Endodermal cell (in vitro differentiated cells): ENCODE measurements around the gene QKI. TPM values are rescaled to one million over a fixed set of nuclear protein-coding genes. Genes with fewer than 3 reads are reported as not detected.

Experiments used
- DNase-seq: peaks from one replicate; pipeline ENCODE4 v3.0.0-alpha.2; 2017
- H3K27ac ChIP-seq: 2 replicates; pipeline ENCODE4 v1.5.1; 2013; ENCODE audit warnings: mild to moderate bottlenecking, low read depth, low read length, moderate library complexity
- H3K27me3 ChIP-seq: 2 replicates; pipeline ENCODE4 v1.6.1; 2013; ENCODE audit warnings: mild to moderate bottlenecking, low read length, moderate library complexity; ENCODE audit not compliant: insufficient read depth, control insufficient read depth, poor library complexity, severe bottlenecking
- H3K36me3 ChIP-seq: 2 replicates; pipeline ENCODE4 v1.7.0; 2013; ENCODE audit warnings: mild to moderate bottlenecking, low read length, moderate library complexity; ENCODE audit not compliant: control insufficient read depth, insufficient read depth
- H3K4me1 ChIP-seq: one replicate; pipeline ENCODE4 v1.7.0; 2013; ENCODE audit warnings: low read length; ENCODE audit not compliant: control insufficient read depth, insufficient read depth
- H3K4me3 ChIP-seq: 2 replicates; pipeline ENCODE4 v1.5.1; 2013; ENCODE audit warnings: mild to moderate bottlenecking, low read length, moderate library complexity
- H3K9ac ChIP-seq: 2 replicates; pipeline ENCODE4 v1.6.1; 2013; ENCODE audit warnings: mild to moderate bottlenecking, low read length, moderate library complexity; ENCODE audit not compliant: poor library complexity, severe bottlenecking; ENCODE audit errors: extremely low read depth
- H3K9me3 ChIP-seq: 2 replicates; pipeline ENCODE4 v1.6.1; 2013; ENCODE audit warnings: mild to moderate bottlenecking, low read length, moderate library complexity; ENCODE audit not compliant: control insufficient read depth
- H3K27ac Mint-ChIP-seq: 2 replicates; pipeline ENCODE4 v1.8.0; 2020; ENCODE audit warnings: mixed read lengths
- H3K27me3 Mint-ChIP-seq: 2 replicates; pipeline ENCODE4 v1.8.0; 2021; ENCODE audit warnings: mild to moderate bottlenecking, mixed read lengths; ENCODE audit not compliant: insufficient read depth
- H3K36me3 Mint-ChIP-seq: 2 replicates; pipeline ENCODE4 v1.8.0; 2020; ENCODE audit warnings: low read depth, mixed read lengths
- H3K4me1 Mint-ChIP-seq: 2 replicates; pipeline ENCODE4 v1.8.0; 2020; ENCODE audit warnings: mixed read lengths
- H3K4me3 Mint-ChIP-seq: 2 replicates; pipeline ENCODE4 v1.8.0; 2020; ENCODE audit warnings: mild to moderate bottlenecking, moderate library complexity, mixed read lengths
- H3K9me3 Mint-ChIP-seq: 2 replicates; pipeline ENCODE4 v1.8.0; 2020; ENCODE audit warnings: mild to moderate bottlenecking, mixed read lengths
- WGBS, 2 experiments: methylation state at CpG; one replicate each; pipeline versions ENCODE4 v1.1.5 to v1.1.7; 2013; ENCODE audit warnings: missing lambda C conversion rate in 2 of 2, mixed read lengths in 1 of 2; ENCODE audit not compliant: insufficient coverage in 1 of 2, insufficient read length in 1 of 2; 5-methylcytosine and 5-hydroxymethylcytosine counted together
- total RNA-seq, 2 donors: library from RNA; stranded (reverse); fragmentation: NEBNext Ultra II Directional in 1 of 2; extraction: Animal tissue kit (Norgen Biotek cat#: 25700) in 1 of 2; gene quantifications; 2 replicates in 1 of 2; 3 replicates in 1 of 2; pipeline ENCODE4 v1.2.1, GENCODE V29; 2021
- TF ChIP-seq, protein P1 (sequence below): fragments of 200-600 bp; sonication (generic); conservative IDR thresholded peaks from 2 replicates; pipeline ENCODE4 v1.5.0; 2021; ENCODE audit warnings: antibody characterized with exemption, mild to moderate bottlenecking

Gene QKI
- total RNA-seq, 2 donors from 2014 or later: 93.3 to 107 TPM

DNA sequence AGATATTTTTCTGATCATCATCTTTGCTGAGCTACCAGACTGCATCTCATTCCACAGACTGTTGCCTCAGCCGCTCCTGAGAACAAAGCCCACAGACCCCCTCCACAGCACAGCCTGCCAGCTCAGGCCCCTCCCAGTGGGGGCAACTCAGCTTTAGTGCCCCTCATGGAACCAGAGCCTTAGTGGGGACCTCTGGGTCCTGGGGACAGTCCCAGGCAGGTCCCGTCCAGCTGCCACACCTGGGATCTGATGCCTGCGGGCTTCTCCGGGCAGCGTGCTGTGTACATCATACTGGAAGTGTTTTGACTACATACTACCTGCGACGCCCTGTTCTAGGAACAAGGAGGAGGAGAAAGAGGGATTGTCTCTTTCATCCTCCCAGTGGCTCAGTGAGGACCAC is 38.3 kb upstream of the QKI start:
- Mint-ChIP-seq H3K27ac (no peak overlapping the region), H3K36me3 (no peaks in the 10 kb centered on the region), H3K9me3 (no peaks in the 10 kb centered on the region), H3K4me1 (no peaks in the 10 kb centered on the region), H3K27me3 (no peaks in the 10 kb centered on the region), H3K4me3 (no peak overlapping the region)
- no peak for DNase-seq
- Histone ChIP-seq H3K9ac (no peak overlapping the region), H3K4me1 (no peaks in the 10 kb centered on the region), H3K9me3 (no peaks in the 10 kb centered on the region), H3K36me3 (no peaks in the 10 kb centered on the region), H3K27me3 (no peaks in the 10 kb centered on the region), H3K4me3 (no peak overlapping the region), H3K27ac (no peak overlapping the region)
- WGBS, 2 experiments: 90 to 95% methylated on average over 3 to 7 of the region's 7 CpGs
- TF ChIP-seq, protein P1, sequence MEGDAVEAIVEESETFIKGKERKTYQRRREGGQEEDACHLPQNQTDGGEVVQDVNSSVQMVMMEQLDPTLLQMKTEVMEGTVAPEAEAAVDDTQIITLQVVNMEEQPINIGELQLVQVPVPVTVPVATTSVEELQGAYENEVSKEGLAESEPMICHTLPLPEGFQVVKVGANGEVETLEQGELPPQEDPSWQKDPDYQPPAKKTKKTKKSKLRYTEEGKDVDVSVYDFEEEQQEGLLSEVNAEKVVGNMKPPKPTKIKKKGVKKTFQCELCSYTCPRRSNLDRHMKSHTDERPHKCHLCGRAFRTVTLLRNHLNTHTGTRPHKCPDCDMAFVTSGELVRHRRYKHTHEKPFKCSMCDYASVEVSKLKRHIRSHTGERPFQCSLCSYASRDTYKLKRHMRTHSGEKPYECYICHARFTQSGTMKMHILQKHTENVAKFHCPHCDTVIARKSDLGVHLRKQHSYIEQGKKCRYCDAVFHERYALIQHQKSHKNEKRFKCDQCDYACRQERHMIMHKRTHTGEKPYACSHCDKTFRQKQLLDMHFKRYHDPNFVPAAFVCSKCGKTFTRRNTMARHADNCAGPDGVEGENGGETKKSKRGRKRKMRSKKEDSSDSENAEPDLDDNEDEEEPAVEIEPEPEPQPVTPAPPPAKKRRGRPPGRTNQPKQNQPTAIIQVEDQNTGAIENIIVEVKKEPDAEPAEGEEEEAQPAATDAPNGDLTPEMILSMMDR: no peak

DNA sequence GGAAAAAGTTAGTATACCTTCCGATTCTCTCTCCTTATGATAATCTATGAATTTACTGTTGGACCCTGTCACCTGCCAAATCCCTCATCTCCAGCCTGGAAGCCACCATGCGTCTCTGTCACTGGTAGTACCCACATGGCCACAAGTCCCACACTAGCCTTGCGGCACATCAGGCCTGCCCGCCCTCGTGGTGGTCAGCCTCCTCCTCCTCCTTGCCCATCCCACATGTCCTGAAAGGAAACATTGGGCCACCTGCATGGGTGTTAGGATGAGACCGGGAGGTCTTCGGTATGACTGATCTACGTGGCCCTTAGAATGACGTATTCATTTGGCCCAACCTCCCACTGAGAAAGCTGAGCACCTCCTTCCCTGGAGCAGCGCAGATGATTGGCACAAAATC is 37.0 kb upstream of the QKI start:
- WGBS, 2 experiments: 88 to 92% methylated on average over 5 to 10 of the region's 10 CpGs
- Mint-ChIP-seq H3K9me3 (no peaks in the 10 kb centered on the region), H3K4me1 (no peaks in the 10 kb centered on the region), H3K27ac (no peak overlapping the region), H3K27me3 (no peaks in the 10 kb centered on the region), H3K36me3 (no peaks in the 10 kb centered on the region), H3K4me3 (no peak overlapping the region)
- Histone ChIP-seq H3K27ac (no peak overlapping the region), H3K9me3 (no peaks in the 10 kb centered on the region), H3K9ac (no peak overlapping the region), H3K27me3 (no peaks in the 10 kb centered on the region), H3K4me1 (no peaks in the 10 kb centered on the region), H3K36me3 (no peaks in the 10 kb centered on the region), H3K4me3 (no peak overlapping the region)
- no peak for DNase-seq
- TF ChIP-seq, protein P1: no peak

DNA sequence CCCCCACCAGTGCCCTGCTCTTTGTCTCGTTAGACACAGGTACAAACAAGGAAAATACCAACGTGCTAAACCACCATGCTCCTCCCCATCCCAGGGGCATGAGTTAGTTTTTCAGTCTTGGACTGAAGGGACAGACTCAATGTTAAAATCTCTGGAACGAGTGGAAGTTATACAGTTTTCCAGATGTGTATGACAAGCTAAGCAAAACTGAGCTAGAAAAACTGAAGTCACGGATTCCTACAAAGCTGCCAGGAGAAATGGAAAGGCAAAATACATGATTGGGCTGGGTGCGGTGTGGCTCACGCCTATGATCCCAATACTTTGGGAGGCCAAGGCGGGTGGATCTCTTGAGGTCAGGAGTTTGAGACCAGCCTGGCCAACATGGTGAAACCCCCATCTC is 34.3 kb upstream of the QKI start:
- WGBS, 2 experiments: 89 to 96% methylated on average over 4 to 7 of the region's 7 CpGs
- no peak overlapping the region for H3K4me3 Mint-ChIP-seq

More for the DNA sequence above, 34.3 kb upstream of the QKI start:
- TF ChIP-seq, protein P1: no peak
- H3K4me3 ChIP-seq: no peak overlapping the region
- no peaks in the 10 kb centered on the region for H3K9me3 ChIP-seq
- no peaks in the 10 kb centered on the region for H3K4me1 Mint-ChIP-seq
- H3K9me3 Mint-ChIP-seq: peaks cover 2% of the 10 kb centered on the region
- H3K4me1 ChIP-seq: no peaks in the 10 kb centered on the region
- no peaks in the 10 kb centered on the region for H3K36me3 Mint-ChIP-seq
- H3K27me3 ChIP-seq: no peaks in the 10 kb centered on the region
- H3K27me3 Mint-ChIP-seq: no peaks in the 10 kb centered on the region
- no peak for DNase-seq
- H3K27ac Mint-ChIP-seq: no peak overlapping the region
- no peak overlapping the region for H3K9ac ChIP-seq
- no peak overlapping the region for H3K27ac ChIP-seq
- no peaks in the 10 kb centered on the region for H3K36me3 ChIP-seq
